GM21786 (cell line): ENCODE measurements around the gene WNK3.
"Not testable (repeated sequence)": the region's sequence is repeated elsewhere in the genome, so short reads cannot be mapped to it uniquely, and the experiment has no call there.

Experiments
- ATAC-seq: cut with Tn5 transposase; IDR thresholded peaks from one replicate; pipeline ENCODE4 v1.9.1; 2021; ENCODE audit not compliant: unreplicated experiment

WNK3 gene

GRCh38 chrX:54357414-54358377 is at the start of gene WNK3:
Gene WNK3 (minus strand): TSS chrX:54358046.
- ATAC-seq = no peak

- no peak for ATAC-seq
Observed at GRCh38 chrX:54407266-54407665, 49.4 kb upstream of the WNK3 start.

DNA sequence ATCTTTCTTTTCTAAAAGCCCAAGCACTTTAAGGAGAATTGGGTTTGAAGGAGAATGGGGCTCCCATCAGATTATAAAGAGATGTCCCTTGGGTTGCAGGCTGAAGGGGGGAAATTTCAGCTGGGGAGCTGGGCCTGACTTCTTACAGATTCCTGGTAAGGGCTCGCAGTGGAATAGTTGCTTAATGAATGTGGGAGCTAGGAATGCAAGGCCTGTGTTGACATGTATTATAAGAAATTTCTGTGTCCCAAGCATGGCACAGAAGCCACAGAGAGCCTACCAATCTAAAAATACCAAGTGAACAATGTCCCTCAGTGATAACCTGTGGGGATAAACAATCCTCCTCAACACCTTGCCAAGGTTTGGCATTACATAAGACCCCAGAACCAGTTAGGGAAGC is 39.3 kb upstream of the WNK3 start:
- no peak for ATAC-seq

DNA sequence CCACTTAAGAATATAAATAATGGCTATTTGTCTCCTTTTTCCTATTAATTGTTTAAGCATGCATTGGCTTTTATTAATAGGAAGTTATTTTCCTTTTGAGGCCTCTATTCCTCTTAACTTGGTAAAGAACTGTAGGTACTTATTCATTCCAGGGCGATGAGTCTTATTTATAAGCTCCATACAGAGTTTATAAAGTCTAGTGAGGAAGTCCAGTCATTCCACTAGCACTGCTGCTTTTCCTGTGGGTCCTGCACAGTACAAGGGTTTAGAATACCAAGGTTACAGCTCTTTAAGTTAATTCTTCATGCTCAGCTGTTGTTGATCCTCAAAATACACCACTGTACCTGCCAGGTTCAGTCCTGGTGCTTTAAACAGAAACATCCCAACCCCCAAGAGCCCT is 28.5 kb upstream of the WNK3 start:
- ATAC-seq = no peak

DNA sequence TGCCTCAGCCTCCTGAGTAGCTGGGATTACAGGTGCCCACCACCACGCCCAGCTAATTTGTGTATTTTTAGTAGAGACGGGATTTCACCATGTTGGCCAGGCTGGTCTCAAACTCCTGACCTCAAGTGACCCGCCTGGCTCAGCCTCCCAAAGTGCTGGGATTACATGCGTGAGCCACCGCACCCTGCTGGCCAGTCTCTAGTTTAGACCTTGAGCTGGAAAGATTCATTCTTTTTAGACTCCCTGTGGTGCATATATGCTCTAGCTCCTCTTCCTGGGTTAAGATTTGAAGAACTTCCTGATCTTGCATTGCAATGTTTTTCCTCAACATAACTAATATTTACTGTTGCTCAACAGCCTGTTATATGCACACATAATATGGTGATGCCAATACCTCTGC is 26.8 kb upstream of the WNK3 start:
- not testable (repeated sequence) for ATAC-seq

- no peak for ATAC-seq
Observed at GRCh38 chrX:54359408-54359807, 1.6 kb upstream of the WNK3 start.

DNA sequence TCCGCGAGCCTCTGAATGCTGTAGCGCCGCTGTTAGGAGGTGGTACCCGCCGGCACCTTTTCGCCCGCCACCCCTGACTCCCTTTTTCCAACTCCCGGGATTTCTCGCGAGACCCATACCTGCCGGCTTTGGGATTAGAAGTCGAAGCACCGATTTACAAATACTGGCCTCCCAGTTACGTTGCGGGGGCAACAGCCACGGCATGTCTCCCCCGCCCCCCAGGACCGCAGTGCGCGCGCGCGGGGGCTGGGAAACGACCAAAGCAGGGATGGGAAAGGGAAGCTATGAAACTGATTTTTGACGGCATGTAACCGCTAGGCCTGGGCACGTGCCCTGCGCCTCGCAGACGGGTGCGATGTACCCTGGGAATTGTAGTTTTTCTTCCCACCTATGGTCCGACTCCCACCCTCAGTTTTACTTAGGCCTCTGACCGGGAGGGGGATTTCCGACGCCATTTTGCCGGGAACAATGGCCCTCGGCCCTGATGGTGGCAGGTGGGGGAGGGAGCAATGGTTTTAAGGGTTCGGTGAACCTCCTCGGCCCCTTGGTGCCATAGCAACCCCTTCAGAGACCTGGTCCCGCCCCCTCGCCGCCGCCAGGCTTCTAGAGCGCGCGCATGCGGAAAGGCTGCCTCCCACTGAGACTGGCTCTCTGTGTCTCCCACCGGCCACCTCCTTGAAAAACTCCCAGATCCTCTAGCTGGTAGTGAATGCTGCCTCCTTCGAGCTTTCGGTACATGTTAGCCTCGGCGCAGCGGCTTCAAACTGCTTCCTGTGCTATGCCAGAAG is 772 bp upstream of the WNK3 start:
- ATAC-seq = no peak

DNA sequence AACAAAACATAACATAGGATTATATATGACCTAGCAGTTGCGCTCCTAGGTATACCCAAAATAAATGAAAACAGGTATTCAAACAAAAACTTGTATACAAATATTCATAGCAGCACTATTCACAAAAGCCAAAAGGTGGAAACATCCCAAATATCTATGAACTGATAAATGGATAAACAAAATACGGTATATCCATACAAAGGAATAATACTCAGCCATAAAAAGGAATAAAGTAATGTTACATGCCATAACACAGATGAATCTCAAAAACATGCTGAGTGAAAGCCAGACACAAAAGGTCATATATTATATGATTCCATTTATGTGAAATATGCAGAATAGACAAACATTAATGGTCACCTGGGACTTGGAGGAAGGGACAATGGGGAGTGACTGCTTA is 5.2 kb downstream of the WNK3 start:
- no peak for ATAC-seq

DNA sequence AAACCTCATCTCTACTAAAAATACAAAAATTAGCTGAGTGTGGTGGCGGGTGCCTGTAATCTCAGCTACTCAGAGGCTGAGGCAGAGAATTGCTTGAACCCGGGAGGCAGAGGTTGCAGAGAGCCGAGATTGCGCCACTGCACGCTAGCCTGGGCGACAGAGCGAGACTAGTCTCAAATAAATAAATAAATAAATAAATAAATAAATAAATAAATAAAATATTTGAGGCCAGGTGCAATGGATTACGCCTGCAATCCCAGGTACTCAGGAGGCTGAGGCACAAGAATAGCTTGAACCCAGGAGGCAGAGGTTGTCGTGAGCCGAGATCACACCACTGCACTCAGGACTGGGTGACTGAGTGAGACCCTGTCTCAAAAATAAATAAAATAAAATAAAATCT is 20.5 kb downstream of the WNK3 start:
- not testable (repeated sequence) for ATAC-seq

DNA sequence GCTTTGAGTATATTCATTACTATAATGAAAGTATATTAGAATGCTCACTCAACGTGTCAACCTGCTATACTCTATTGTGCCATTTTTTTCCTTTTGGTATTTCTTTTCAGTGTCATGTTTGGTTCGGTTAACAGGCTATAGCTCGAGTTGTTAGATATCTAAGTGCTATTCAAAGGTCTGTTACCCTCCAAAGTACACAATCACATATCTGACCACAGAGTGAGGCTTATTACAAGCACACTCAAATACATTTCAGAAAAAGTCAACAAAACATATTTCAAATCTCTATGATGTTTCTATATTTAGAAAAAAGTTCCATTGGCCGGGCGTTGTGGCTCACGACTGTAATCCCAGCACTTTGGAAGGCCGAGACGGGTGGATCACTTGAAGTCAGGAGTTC is 32.8 kb downstream of the WNK3 start:
- ATAC-seq = no peak

- ATAC-seq = no peak
Observed at GRCh38 chrX:54320067-54320466, 37.8 kb downstream of the WNK3 start.

GRCh38 chrX:54306379-54306778 is 51.5 kb downstream of the WNK3 start:
- ATAC-seq = no peak

DNA sequence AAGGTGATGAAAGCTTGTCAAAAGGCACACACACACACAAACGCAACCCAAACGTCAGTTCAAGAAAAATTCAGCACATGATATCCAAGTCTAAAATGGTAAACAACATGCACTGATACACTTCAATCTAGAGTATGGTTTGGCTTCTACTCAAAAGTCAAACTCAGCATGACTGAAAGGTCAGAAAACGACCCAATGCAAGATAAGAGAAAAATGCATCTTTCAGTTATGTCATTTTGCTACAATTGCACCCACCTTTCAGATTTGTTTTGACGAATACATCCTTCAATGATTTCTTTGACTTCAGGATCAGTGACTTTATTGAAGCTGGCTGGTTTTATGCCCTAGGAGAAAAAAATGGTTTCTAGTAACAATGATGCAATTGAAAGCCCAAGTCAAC is 56.3 kb downstream of the WNK3 start:
- no peak for ATAC-seq

DNA sequence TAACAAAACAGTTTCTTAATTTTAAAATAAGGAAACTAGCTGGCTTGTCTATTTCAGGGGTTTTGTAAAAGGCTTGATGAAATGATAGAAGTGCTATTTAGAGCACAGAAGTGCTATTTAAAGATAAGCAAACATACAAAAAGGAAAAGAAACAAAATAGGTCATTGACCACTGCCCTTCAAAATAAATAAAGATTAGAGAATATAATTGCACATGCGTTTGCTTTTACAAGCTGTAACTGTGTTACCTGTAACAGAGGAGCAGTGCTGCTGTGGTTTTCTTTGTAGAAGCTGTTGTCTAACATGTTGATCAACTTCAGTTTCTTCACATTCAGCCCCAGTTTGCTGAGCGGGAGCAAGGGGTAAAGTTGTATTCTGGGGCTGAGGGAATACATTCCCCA is 63.5 kb downstream of the WNK3 start:
- ATAC-seq = no peak

DNA sequence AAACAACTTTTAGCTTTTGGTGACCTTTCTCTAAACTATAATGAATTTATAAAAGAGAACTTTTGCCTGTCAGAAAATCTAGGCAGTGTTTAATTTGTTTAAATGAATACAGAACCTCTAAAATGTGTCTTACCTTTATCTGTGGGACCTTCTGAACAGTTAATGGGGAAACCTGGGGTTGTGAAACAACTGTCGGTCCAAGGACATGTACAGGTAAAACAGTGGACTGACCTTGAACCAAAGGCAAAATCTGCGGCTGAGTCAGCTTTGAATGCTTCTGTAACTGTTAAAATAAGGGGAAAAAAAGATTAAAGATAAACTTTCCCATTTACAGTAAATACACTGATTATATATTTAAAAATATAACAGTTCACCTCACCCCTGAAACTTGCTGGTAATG is 65.1 kb downstream of the WNK3 start:
- ATAC-seq = no peak

DNA sequence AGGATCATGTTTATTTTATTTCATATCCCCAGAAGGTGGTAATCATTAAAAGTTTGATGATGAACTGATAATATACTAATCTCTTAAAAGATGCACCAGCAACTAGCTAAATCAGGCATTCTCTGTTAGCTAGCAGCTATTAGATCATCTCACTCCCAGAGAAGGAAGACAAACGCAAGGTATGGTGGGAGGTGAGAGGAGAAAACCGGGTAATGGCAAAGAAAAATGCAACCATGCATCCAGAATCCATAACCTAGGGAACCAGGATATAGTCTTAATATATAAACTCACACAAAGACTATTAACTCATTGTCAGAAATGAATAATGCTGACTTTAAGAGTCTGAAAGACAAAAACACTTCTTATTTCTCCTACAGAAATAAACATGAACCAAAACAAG is 66.1 kb downstream of the WNK3 start:
- ATAC-seq = no peak

DNA sequence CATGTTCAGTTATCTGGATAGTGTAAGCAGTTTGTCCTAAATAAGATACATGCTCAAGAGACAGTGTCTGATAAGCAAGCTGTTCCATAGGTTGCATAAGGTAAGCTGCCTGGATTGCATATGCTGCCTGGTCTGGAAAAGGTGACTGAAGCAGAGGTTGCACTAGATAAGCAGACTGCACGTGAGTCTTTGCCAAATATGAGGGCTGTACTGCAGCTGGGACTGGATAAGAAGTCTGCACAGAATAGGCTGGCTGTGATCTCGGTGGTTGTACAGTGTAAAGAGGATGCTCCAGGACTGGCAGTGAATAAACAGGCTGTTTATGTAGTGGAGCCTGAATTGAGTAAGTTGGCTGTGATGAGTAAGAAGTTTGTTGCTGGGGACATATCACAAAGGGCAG is 68.9 kb downstream of the WNK3 start:
- no peak for ATAC-seq

DNA sequence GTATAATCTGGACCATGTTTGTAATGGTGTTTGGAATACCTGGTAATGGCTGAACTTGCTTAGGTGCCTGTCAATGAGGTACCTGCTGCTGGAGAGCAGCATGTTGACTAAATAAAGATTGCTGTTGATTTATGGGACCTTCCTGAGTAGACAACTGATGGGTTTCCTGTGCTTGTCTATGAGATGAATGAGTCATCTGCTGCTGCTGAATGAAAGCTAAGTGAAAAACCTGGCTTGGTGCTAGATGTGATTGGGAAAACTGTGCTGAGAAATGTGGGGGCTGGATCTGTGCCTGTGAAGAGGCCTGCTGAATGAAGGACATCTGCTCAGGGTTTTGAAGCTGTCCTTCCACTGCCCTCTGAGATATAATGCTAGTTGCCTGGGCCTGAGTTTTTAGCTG is 69.6 kb downstream of the WNK3 start:
- ATAC-seq = no peak

DNA sequence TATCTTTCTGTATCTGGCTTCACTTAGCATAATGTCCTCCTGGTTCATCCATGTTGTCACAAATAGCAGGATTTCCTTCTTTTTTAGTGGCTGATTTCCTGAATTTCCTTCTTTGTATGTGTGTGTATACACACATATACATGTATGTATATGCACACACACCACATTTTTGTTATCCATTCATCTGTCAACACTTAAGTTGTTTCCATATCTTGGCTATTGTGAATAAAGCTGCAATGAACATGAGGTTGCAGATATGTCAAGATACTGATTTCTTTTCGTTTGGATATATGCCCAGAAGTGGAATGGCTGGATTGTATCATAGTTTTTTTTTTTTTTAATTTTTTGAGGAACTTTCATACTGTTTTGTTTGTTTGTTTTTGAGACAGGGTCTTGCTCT is 76.2 kb downstream of the WNK3 start:
- ATAC-seq = no peak

- no peak for ATAC-seq
Observed at GRCh38 chrX:54280466-54280865, 77.4 kb downstream of the WNK3 start.

DNA sequence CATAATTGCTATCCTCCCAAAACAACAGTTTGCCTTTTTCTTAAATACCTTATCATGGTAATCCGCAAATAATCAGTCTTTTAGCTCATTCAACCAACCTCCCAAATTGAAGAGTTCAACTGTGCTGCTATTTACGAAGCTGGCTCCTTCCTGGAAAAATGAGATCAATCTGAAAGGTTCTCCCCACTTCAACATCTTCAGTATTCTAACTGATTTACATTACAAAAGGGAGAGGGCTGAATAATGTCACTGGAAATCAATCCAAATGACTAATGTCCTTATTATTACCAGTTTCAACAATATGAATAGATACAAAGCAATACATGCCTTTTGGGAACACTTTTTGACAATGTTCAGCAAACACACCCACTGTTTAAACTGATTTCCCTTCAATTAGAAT is 86.2 kb downstream of the WNK3 start:
- no peak for ATAC-seq

- ATAC-seq = no peak
Observed at GRCh38 chrX:54248309-54248708, 109.5 kb downstream of the WNK3 start.
